AG10803 (cell line): ENCODE results near the gene TSSK2.

Experiments used
- DNase-seq: peaks from one replicate; pipeline ENCODE4 v3.0.0; 2010; ENCODE audit warnings: low read depth
- H3K4me3 ChIP-seq: 2 replicates; pipeline ENCODE4 v1.5.1; 2011; ENCODE audit warnings: mild to moderate bottlenecking, low read length, control low read depth
- TF ChIP-seq, protein P1 (sequence below): conservative IDR thresholded peaks from 2 replicates; pipeline ENCODE4 v1.5.1; 2011; ENCODE audit warnings: mild to moderate bottlenecking, low read length, control low read depth, inconsistent platforms

Gene TSSK2

DNA sequence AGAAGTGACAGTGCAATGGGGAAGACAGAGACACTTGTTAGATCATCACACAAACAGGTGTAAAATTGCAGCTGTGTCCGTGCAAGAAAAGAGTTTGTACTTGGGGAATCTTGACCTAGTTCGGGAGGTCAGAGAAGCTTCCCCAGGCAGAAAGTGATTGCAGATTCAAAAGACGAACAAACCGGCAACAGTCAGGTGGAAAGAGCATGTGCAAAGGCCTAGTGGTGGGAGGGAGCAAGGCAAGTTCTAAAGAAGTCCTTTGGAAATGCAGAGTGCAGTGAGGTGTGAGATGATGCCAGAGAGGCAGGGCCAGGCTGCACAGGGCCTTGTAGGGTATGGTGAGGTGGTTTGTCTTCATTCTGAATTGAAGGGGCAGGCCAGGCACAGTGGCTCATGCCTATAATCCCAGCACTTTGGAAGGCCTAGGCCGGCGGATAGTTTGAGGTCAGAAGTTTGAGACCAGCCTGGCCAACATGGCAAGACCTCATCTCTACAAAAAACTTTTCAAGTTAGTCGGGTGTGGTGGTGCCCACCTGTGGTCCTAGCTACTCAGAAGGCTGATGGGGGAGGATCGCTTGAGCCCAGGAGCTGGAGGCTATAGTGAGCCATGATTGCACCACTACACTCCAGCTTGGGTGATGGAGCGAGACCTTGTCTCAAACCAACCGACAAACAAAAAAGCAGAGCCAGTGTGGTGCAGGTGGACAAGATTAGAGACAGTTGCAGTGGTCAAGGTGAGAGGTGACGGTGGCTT, 15.3 kb downstream of the TSSK2 start:
- H3K4me3 ChIP-seq, result no peak overlapping the region
- DNase-seq, result no peak
- TF ChIP-seq, protein P1, sequence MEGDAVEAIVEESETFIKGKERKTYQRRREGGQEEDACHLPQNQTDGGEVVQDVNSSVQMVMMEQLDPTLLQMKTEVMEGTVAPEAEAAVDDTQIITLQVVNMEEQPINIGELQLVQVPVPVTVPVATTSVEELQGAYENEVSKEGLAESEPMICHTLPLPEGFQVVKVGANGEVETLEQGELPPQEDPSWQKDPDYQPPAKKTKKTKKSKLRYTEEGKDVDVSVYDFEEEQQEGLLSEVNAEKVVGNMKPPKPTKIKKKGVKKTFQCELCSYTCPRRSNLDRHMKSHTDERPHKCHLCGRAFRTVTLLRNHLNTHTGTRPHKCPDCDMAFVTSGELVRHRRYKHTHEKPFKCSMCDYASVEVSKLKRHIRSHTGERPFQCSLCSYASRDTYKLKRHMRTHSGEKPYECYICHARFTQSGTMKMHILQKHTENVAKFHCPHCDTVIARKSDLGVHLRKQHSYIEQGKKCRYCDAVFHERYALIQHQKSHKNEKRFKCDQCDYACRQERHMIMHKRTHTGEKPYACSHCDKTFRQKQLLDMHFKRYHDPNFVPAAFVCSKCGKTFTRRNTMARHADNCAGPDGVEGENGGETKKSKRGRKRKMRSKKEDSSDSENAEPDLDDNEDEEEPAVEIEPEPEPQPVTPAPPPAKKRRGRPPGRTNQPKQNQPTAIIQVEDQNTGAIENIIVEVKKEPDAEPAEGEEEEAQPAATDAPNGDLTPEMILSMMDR, result no peak

DNA sequence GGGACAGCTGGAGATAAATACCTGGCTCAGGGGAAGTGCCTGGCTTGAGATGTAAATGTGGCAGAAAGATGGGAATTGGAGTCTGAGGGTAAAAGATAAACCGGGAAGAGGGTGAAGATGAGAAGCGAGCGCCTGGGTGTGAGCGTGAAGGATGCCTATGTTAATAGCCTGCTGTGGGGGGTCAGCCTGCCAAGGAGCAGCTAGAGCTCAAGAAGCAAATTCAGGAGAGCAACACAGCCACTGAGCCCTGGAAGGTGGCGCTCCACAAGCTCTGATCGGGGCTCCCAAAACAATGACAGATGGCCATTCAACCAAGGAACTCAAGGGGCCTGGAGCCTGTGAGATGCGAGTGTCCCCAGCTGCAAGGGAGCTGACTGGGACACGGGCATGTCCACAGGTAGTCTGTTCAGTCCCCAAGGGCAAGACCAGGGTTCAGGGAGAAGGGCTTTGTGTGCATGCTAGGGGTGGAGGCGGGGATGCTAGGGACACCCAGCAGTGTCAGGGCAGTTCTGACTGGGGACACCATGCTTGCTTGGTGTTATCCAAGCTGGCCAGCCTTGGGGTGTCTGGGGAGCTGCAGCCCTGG, 16.2 kb downstream of the TSSK2 start:
- no peak overlapping the region for H3K4me3 ChIP-seq
- TF ChIP-seq, protein P1, result no peak
- no peak for DNase-seq

DNA sequence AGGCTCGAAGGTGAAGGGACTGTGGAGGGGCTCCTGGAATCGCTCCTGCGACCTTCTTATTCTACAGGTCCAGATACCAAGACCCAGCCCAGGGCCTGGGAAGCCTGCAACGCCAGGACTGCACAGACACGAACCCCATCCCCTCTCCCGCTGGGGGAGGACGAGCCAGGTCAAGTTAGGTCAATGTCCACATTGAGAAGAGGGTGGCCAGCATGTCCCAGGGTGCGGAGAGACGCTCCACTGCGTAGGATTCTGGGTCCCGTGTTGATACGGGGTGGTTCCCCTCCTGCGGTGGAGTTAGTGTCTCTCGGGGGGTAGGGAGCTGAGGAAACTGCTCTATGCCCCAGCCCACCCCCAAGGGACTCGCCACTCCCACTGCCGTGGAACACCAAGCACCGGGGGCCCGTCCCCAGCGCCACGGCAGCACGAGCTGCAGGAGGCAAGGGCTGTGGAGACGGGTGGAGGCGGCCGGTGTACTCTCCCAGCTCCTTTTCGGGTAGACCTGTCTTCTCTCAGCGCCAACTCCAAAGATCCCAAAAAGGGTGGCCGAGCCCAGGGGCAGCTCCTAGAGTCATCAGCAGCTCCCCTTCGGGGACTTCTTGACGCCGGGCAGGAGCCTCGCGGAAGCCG, 17.4 kb downstream of the TSSK2 start:
- TF ChIP-seq, protein P1, result no peak
- no peak overlapping the region for H3K4me3 ChIP-seq
- DNase-seq, result no peak

DNA sequence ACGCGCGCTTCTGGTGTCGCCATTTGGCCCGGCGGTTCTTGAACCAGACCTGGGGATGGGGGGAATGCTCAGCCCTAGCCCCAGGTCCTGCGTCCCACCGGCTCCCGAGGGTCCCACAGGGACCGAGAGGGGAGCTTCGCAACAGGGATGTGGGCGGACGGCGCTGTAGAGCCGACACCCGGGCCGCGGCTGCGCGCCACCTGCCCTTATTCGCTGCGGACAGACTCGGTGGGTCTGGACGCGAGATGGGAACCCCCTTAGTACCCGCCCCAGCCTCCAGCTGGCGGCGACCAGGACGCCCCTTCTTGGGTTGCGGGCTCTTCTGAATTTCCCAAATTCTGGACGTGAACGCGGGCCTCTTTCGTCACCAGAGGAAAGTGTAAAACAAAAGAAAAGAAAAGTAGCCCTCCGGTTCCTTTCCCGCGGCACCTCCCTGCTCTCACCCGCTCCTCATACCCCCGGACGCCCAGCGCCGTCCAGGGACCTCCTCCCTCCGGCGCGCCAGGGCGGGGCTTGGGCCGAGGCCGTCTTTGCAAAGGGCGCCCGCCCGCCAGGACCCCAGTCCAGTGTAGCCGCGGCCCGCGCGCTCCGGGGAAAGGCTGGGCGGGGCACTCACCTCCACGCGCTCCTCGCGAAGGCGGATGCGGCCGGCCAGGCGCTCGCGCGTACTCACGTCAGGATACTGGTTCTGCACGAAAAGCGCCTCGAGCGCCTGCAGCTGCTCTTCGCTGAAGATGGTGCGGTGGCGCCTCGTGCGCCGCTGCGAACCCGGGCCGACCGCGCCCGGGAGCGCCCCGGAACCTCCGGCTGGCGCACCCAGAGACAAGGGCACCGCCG, 18.2 kb downstream of the TSSK2 start:
- TF ChIP-seq, protein P1, result no peak

DNA sequence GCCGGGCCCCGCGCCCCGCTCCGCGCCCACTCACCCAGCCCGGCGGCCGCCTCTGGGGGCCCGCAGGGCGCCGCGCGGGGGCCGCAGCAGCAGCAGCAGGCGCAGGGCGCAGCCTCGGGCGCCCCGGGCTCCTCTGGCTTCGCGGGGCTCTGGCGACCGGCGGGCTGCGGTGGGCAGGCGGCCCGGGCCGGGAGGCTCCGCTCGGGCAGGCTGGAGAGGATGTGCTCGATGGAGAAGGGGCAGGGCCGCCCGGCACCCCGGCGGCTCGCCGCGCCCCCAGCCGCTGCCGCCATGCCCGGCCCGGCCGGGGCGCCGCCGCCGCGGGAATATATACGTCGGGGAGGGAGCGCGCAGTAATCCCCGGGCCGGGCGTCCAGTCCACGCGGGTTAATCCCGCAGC, 18.9 kb downstream of the TSSK2 start, which contains the start of gene GSC2:
Gene GSC2 (minus strand): TSS at position 302 of the 400 bp plus-strand sequence. CDS start 9 bp downstream, at position 293.
- no peak for DNase-seq
- TF ChIP-seq, protein P1, result no peak
- H3K4me3 ChIP-seq, result no peak within 1 kb of the TSS

More for the DNA sequence above, 18.2 kb downstream of the TSSK2 start:
- no peak for DNase-seq
- H3K4me3 ChIP-seq, result no peak overlapping the region

DNA sequence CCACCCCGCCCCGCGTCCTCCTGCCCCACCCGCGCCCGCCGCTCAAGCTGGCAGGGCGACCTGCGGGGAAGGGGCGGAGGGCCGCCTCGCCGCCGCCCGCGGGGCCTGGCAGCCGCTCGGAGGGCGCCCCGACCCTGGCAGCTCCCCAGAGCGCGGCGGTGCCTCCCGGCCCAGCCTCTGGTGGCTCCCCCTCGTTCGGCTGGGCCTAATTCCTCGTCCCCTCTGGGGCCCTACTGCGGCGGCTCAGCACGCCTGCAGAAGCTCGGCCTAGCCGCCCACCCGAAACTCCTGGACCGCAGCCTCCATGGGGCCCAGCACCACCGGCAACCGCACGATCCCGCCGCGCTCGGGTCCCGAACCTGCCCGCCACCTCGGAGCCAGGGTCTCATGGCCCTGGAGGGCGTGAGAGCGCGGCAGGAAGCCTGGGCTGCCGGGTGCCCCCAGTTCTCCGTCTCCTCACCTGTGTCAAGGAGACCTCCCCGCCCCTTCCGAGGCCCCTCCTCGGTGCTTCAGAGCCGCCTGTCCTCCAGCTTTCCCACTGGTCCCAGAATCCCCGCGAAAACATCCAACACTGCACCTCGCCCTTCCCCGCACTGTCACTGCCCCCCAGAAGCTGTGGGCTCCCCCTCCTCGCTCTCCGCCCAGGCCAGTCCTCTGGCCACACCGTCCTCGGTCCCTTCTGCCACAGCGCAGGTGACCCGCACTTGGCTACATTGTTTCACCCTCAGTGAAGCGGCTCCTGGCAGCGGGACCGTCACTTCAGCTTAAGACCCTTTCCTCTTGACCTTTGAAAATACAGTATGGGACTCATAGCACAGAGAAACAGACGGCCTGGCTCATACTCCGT, 19.6 kb downstream of the TSSK2 start:
- TF ChIP-seq, protein P1, result no peak
- no peak for DNase-seq
- no peak overlapping the region for H3K4me3 ChIP-seq
